ENCODE measurements around the gene PLK4. TPM values are rescaled to one million over a fixed set of nuclear protein-coding genes. Genes with fewer than 3 reads are reported as not detected.

The PLK4 gene
- total RNA-seq, 6 donors from 2014 or later = 1.3 to 5.2 (median 2.0) TPM

DNA sequence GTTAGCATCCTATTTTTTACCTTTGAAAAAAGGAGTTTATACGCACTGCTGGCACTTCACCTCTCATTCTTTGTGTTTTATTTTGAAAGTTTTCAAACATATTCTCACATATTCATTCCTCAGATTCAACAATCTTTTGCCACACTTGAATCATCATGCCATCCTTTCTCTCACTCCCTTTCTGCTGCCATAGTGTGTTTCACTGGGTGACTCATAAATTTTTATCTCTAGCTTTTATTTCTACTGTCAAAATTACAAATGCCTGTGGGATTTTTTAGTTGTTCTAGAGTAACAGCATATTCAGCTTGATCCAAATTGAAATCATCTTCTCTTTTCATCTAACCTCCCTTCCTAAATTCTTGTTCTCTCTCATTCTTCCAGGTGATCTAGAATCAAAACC is 56.3 kb downstream of the PLK4 start:
- H3K4me3 ChIP-seq = no peak overlapping the region
- no peaks in the 10 kb centered on the region for H3K27me3 ChIP-seq
- TF ChIP-seq POLR2A (IDR thresholded peaks at IDR 0.05) = no peak
- no peak for TF ChIP-seq POLR2AphosphoS5 (IDR thresholded peaks at IDR 0.05)
- TF ChIP-seq, protein P1, sequence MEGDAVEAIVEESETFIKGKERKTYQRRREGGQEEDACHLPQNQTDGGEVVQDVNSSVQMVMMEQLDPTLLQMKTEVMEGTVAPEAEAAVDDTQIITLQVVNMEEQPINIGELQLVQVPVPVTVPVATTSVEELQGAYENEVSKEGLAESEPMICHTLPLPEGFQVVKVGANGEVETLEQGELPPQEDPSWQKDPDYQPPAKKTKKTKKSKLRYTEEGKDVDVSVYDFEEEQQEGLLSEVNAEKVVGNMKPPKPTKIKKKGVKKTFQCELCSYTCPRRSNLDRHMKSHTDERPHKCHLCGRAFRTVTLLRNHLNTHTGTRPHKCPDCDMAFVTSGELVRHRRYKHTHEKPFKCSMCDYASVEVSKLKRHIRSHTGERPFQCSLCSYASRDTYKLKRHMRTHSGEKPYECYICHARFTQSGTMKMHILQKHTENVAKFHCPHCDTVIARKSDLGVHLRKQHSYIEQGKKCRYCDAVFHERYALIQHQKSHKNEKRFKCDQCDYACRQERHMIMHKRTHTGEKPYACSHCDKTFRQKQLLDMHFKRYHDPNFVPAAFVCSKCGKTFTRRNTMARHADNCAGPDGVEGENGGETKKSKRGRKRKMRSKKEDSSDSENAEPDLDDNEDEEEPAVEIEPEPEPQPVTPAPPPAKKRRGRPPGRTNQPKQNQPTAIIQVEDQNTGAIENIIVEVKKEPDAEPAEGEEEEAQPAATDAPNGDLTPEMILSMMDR (IDR thresholded peaks at IDR 0.05) = no peak
- TF ChIP-seq EP300 (IDR thresholded peaks at IDR 0.05) = no peak
- no peaks in the 10 kb centered on the region for H3K9me3 ChIP-seq
- peaks cover 0 to 15% (median 0%) of the 10 kb centered on the region in 4 donors for H3K36me3 ChIP-seq
- ATAC-seq (ENCODE audit: low FRiP score in 2 of 2) = no peak
- WGBS, 2 donors = 95 to 98% methylated on average over 1 of the region's 1 CpG
- H3K4me1 ChIP-seq = no peaks in the 10 kb centered on the region
- no peak for DNase-seq
- no peak overlapping the region for H3K27ac ChIP-seq

Small RNAs within 50 kb of the gene (small RNA-seq; reads per million reads assigned to genes)
- 0 reads per million in 4 donors for gene RNU6-583P

Other genes with a start within 250 kb of the PLK4 start
- gene INTU, start 247.9 kb upstream of the PLK4 start, total RNA-seq = 10 to 100 TPM in 3 of 6 donors, 1 to 10 TPM in 3; 5.1 to 16.8 (median 9.9) TPM
- not detected for gene SLC25A31, start 150.5 kb upstream of the PLK4 start, total RNA-seq
- gene HSPA4L, start 98.6 kb upstream of the PLK4 start, total RNA-seq = 1 to 10 TPM; 1.3 to 7.7 (median 2.5) TPM
- gene MFSD8, start 84.3 kb downstream of the PLK4 start, total RNA-seq = 10 to 100 TPM; 16.1 to 46.1 (median 23.8) TPM
- gene ABHD18, start 84.5 kb downstream of the PLK4 start, total RNA-seq = 10 to 100 TPM in 4 of 6 donors, 1 to 10 TPM in 2; 9.3 to 30.4 (median 12.0) TPM
- gene LARP1B, start 180.4 kb downstream of the PLK4 start, total RNA-seq = 10 to 100 TPM; 13.8 to 41.7 (median 20.7) TPM